GM10266 (cell line): ENCODE measurements around the gene TNFAIP6.

Experiments
- DNase-seq: peaks from one replicate; pipeline ENCODE4 v3.0.0; 2012; ENCODE audit errors: extremely low spot score
- TF ChIP-seq, protein P1 (sequence below): IDR thresholded peaks from 2 replicates; pipeline ENCODE4 v1.5.1; 2012; ENCODE audit warnings: mild to moderate bottlenecking, low read depth; ENCODE audit not compliant: control insufficient read depth, insufficient read depth; ENCODE audit errors: missing control alignments

Gene TNFAIP6

GRCh38 chr2:151422917-151423439 lies 65.6 kb downstream of the TNFAIP6 start:
- DNase-seq: no peak
- TF ChIP-seq, protein P1, sequence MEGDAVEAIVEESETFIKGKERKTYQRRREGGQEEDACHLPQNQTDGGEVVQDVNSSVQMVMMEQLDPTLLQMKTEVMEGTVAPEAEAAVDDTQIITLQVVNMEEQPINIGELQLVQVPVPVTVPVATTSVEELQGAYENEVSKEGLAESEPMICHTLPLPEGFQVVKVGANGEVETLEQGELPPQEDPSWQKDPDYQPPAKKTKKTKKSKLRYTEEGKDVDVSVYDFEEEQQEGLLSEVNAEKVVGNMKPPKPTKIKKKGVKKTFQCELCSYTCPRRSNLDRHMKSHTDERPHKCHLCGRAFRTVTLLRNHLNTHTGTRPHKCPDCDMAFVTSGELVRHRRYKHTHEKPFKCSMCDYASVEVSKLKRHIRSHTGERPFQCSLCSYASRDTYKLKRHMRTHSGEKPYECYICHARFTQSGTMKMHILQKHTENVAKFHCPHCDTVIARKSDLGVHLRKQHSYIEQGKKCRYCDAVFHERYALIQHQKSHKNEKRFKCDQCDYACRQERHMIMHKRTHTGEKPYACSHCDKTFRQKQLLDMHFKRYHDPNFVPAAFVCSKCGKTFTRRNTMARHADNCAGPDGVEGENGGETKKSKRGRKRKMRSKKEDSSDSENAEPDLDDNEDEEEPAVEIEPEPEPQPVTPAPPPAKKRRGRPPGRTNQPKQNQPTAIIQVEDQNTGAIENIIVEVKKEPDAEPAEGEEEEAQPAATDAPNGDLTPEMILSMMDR: no peak

DNA sequence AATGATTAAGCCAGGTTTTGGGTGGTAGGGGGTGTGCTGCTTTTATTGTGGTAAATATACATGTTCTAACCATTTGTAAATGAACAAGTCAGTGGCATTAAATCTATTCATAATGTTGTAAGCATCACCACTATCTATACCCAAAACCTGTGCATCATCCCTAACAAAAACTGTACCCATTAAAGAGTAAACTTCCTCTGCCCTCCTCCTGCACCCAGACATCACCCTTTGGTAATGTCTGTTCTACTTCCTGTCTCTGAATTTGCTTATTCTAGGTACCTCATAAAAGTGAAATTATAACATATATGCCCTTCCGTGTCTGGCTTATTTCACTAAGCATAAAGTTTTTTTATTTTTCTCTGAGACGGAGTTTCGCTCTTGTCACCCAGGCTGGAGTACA lies 66.4 kb downstream of the TNFAIP6 start:
- TF ChIP-seq, protein P1: no peak

More for the DNA sequence above, 66.4 kb downstream of the TNFAIP6 start:
- no peak for DNase-seq
